ENCODE measurements around the gene CEP72. TPM values are rescaled to one million over a fixed set of nuclear protein-coding genes. Genes with fewer than 3 reads are reported as not detected.
A peak's percentile ranks its signal among the peaks of the same experiment; 100 is the strongest.

The CEP72 gene
- total RNA-seq, 1 donor from 2014 or later, result 0.32 TPM

GRCh38 chr5:606061-606460, 6.1 kb upstream of the CEP72 start:
- intact Hi-C loops (cut with DNase I), result no loop called here
- H3K27me3 ChIP-seq, result no peaks in the 10 kb centered on the region
- DNase-seq (ENCODE audit: low spot score in 2 of 2), result no peak
- H3K4me1 ChIP-seq, result no peaks in the 10 kb centered on the region
- H3K4me3 ChIP-seq, result no peak overlapping the region
- no peak overlapping the region for H3K27ac ChIP-seq
- no peaks in the 10 kb centered on the region for H3K9me3 ChIP-seq
- TF ChIP-seq CTCF (IDR thresholded peaks at IDR 0.05), result no peak
- no peaks in the 10 kb centered on the region for H3K36me3 ChIP-seq

DNA sequence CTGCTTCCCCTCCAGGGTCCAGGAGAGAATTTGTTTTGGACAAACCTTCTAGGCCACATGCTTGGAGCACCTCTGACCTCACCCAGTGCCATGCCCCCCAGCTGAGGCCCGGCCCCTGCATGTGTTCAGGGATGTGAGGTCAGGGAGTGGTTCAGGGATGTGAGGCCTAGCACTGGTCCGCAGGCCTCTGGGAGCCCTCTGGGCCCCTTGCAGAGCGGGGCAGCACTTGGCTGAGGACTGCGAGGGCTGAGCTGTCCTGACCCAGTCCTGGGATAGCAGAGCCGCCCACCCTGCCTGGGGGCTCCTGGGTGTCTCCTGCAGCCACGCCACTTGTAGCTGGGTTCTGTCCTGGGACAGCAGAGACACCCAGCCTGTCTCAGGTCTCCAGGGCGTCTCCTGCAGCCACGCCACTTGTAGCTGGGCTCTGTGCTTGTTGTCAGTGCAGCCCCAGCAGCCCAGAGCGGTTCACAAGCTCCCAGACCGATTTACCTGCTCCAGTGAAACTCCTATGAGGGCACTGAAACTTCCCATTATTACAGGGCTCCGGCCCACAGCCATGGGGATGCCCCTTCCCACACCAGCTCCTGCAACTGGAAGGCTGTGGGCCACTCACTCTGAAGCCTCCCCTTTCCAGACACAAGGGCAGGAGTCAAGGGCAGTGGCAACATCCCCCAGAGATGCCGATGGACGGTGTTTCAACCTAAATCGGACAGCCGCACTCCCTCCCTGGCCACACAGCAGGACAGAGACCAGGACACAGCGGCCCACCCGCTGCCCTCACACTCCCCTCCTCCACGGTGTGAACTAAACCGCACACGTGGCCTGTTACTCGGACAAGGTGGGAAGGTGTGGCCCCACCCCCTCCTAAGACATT, 5.4 kb upstream of the CEP72 start:
- DNase-seq (ENCODE audit: low spot score in 2 of 2), result no peak
- no peaks in the 10 kb centered on the region for H3K9me3 ChIP-seq
- H3K36me3 ChIP-seq, result no peaks in the 10 kb centered on the region
- H3K27me3 ChIP-seq, result no peaks in the 10 kb centered on the region
- no peak for TF ChIP-seq CTCF (IDR thresholded peaks at IDR 0.05)
- H3K4me1 ChIP-seq, result no peaks in the 10 kb centered on the region
- H3K27ac ChIP-seq, result no peak overlapping the region
- H3K4me3 ChIP-seq, result no peak overlapping the region
- intact Hi-C loops (cut with DNase I), result no loop called here

DNA sequence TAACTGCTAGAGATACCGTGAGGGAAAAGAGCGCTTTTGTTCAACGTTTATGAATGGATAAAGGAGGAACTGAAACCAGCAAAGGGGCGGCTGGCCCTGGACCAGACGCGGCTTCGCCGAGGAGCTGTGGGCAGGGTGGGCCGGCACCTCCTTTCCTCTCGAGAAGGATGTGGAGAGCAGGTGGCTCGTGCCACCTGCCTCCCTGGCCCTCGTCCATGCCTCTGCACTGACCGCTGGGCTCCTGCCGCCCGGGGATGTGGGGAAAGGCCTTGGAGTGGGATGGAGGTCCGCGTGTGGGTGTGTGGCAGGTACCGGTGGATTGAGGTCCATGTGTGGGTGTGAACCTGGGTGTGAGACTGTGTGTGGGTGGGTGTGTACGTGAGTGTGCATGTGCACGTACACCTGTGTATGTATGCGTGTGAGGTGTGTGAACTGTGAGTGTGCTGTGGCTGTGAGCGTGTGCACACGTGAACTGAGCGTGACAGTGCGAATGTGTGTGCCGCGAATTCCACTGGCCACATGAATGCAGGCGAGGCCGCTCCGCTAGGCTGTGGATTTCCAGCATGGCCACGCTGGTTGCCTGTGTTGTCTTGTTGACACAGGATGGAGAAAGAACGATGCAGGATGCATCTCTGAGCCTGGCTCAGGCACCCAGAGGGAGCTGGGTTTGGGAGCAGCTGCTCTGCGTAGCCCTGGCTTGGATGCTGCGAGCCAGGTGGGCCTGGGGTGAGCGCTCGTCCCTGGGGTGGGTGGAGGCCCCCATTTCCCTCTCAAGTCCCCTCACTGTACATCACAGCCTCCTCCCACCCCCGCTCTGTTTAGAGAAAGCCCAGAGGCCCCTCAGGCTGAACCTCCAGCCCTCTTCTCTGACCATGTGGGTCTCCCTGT, 4.4 kb upstream of the CEP72 start:
- H3K27me3 ChIP-seq, result no peaks in the 10 kb centered on the region
- no peaks in the 10 kb centered on the region for H3K36me3 ChIP-seq
- H3K4me3 ChIP-seq, result no peak overlapping the region
- intact Hi-C loops (cut with DNase I), result no loop called here
- DNase-seq (ENCODE audit: low spot score in 2 of 2), result peak in 1 of 2 donors; percentile 45
- H3K9me3 ChIP-seq, result no peaks in the 10 kb centered on the region
- no peak overlapping the region for H3K27ac ChIP-seq
- H3K4me1 ChIP-seq, result peaks cover 0 to 3% of the 10 kb centered on the region in 2 donors
- TF ChIP-seq CTCF (IDR thresholded peaks at IDR 0.05), result no peak

DNA sequence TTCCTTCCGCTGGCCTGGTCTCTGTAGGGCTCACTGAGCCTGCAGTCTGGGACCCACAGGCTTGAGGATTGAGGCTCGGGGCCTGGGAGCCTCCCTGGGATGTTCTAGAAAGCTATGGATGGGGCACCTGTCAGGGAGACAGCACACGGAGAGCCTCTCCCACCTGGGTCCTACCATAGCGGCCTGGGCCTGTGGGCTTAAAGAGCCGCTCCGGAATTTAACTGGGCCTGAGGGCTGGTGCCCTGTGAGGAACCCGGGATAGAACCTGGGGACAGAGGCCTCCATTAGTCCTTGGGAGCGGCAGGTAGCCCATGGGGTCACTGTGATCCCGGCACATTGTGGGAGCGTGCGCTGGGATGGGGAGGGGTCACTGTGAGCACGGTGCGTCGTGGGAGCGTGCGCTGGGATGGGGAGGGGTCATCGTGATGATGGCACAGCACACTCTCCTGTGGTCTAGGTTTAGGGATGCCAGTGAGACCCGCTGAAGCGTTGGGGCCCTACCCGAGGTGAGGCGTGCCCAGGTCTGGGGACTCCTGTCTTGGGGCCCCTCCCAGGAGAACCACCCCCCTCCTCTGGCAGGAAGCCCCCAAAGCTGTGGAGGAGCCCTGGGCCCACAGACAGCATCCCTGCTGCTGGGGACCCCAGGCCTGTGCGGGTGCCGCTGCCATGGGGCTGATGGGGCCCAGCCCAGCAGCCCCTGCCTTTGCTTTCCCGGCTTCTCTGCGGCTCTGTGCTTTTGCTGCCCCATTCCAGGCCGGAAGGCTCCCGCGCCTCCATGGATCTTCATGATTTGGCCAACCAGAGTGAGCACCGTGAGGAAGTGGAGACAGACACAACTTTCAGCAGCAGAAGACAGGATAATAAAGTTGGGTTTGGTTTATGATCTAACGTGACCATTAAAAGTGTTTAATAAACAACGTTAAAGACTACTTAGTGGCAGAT, 3.4 kb upstream of the CEP72 start:
- no peak overlapping the region for H3K4me3 ChIP-seq
- intact Hi-C loops (cut with DNase I), result no loop called here
- H3K36me3 ChIP-seq, result no peaks in the 10 kb centered on the region
- no peak for TF ChIP-seq CTCF (IDR thresholded peaks at IDR 0.05)
- H3K27me3 ChIP-seq, result no peaks in the 10 kb centered on the region
- DNase-seq (ENCODE audit: low spot score in 2 of 2), result peak in 1 of 2 donors; percentile 56
- no peak overlapping the region for H3K27ac ChIP-seq
- peaks cover 0 to 9% of the 10 kb centered on the region in 2 donors for H3K4me1 ChIP-seq
- H3K9me3 ChIP-seq, result no peaks in the 10 kb centered on the region

DNA sequence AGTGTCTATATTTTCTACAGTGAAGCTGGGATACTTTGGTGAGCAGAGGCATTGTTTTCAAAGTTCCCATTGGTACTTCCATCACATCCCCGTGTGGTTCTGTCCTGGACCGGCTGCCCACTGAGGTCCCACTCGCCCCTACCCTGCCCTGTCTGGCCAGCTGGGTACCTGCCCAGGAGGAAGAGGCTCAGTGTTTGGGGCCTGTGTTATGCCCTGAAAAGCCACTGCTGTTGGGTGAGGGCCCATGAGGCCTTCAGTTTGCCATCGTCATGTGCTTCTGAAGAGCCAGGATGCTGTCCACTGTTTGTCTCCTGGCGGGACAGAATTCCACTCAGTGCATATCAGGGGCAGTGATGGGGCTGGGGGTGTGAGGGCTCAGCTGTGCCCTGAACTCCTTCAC, 2.6 kb upstream of the CEP72 start:
- H3K9me3 ChIP-seq, result no peaks in the 10 kb centered on the region
- no peak overlapping the region for H3K4me3 ChIP-seq
- H3K4me1 ChIP-seq, result peaks cover 0 to 9% of the 10 kb centered on the region in 2 donors
- intact Hi-C loops (cut with DNase I), result no loop called here
- DNase-seq (ENCODE audit: low spot score in 2 of 2), result no peak
- no peak overlapping the region for H3K27ac ChIP-seq
- H3K27me3 ChIP-seq, result no peaks in the 10 kb centered on the region
- no peak for TF ChIP-seq CTCF (IDR thresholded peaks at IDR 0.05)
- no peaks in the 10 kb centered on the region for H3K36me3 ChIP-seq

Measured in ascending aorta (tissue), 2 donors.